Left ventricle myocardium inferior (tissue), 1 donor: ENCODE measurements around the gene CDKN2B. TPM values are rescaled to one million over a fixed set of nuclear protein-coding genes. Genes with fewer than 3 reads are reported as not detected.

Source experiments
- DNase-seq: peaks from one replicate; pipeline ENCODE4 v3.0.0-alpha.2; 2020
- H3K27ac ChIP-seq: fragments of 200-600 bp; replicated peaks from 2 replicates; pipeline ENCODE4 v1.8.0; 2021
- H3K27me3 ChIP-seq: fragments of 200-600 bp; 2 replicates; pipeline ENCODE4 v1.8.0; 2021; ENCODE audit warnings: low read depth
- H3K36me3 ChIP-seq: fragments of 200-600 bp; 2 replicates; pipeline ENCODE4 v1.8.0; 2021
- H3K4me1 ChIP-seq: fragments of 200-600 bp; 2 replicates; pipeline ENCODE4 v1.8.0; 2021
- H3K4me3 ChIP-seq: fragments of 200-600 bp; 2 replicates; pipeline ENCODE4 v1.8.0; 2021; ENCODE audit warnings: mild to moderate bottlenecking, moderate library complexity
- H3K9me3 ChIP-seq: fragments of 200-600 bp; replicated peaks from 2 replicates; pipeline ENCODE4 v1.8.0; 2021
- CTCF ChIP-seq: fragments of 200-600 bp; IDR thresholded peaks from 2 replicates; pipeline ENCODE4 v1.8.0; 2021; ENCODE audit warnings: antibody characterized with exemption, mild to moderate bottlenecking, borderline replicate concordance
- intact Hi-C: fragments of 100-400 bp; cut with micrococcal nuclease; formaldehyde crosslinking; loops from one replicate; pipeline ENCODE4 v1.11.0; 2022
- total RNA-seq: library from RNA; stranded (reverse); fragmentation: NEBNext Ultra II Directional; extraction: Animal tissue kit (Norgen Biotek cat#: 25700); gene quantifications from one replicate; pipeline ENCODE4 v1.2.1, GENCODE V29; 2021
- donor health status: DM: no; HTN: yes; CAD: no; lungs with severe emphysema.

The CDKN2B gene
- total RNA-seq, 1 donor from 2014 or later: 0.82 TPM

GRCh38 chr9:22008384-22008716, 755 bp downstream of the CDKN2B start:
- peaks cover 20% of the 10 kb centered on the region for H3K4me1 ChIP-seq
- no peak for TF ChIP-seq CTCF
- no peaks in the 10 kb centered on the region for H3K9me3 ChIP-seq
- DNase-seq: no peak
- no peaks in the 10 kb centered on the region for H3K36me3 ChIP-seq
- intact Hi-C loops: loop anchor here (5.0 kb wide), 1 partner anchor 196 kb away; no protein-coding TSS in a partner anchor
- peak overlapping the region; percentile 84 for H3K4me3 ChIP-seq
- peak overlapping the region; percentile 93 for H3K27ac ChIP-seq
- H3K27me3 ChIP-seq: peaks cover 47% of the 10 kb centered on the region

- peaks cover 20% of the 10 kb centered on the region for H3K4me1 ChIP-seq
- no peak for DNase-seq
- intact Hi-C loops: loop anchor here (5.0 kb wide), 1 partner anchor 194 kb away; no protein-coding TSS in a partner anchor
- H3K9me3 ChIP-seq: no peaks in the 10 kb centered on the region
- no peak overlapping the region for H3K4me3 ChIP-seq
- TF ChIP-seq CTCF: no peak
- H3K27ac ChIP-seq: no peak overlapping the region
- peaks cover 64% of the 10 kb centered on the region for H3K27me3 ChIP-seq
- H3K36me3 ChIP-seq: no peaks in the 10 kb centered on the region
These were observed 3.2 kb downstream of the CDKN2B start for GRCh38 chr9:22005702-22006606.

- no peak for DNase-seq
- peaks cover 20% of the 10 kb centered on the region for H3K4me1 ChIP-seq
- no peaks in the 10 kb centered on the region for H3K9me3 ChIP-seq
- no peak overlapping the region for H3K4me3 ChIP-seq
- H3K27ac ChIP-seq: no peak overlapping the region
- H3K27me3 ChIP-seq: peaks cover 71% of the 10 kb centered on the region
- TF ChIP-seq CTCF: no peak
- no peaks in the 10 kb centered on the region for H3K36me3 ChIP-seq
- intact Hi-C loops: loop anchor here (5.0 kb wide), 1 partner anchor 193 kb away; no protein-coding TSS in a partner anchor
These were observed 3.9 kb downstream of the CDKN2B start for GRCh38 chr9:22005021-22005701.

GRCh38 chr9:22002038-22002437, 7.1 kb downstream of the CDKN2B start:
- Histone ChIP-seq H3K9me3 (no peaks in the 10 kb centered on the region), H3K27me3 (peaks cover 66% of the 10 kb centered on the region), H3K4me3 (no peak overlapping the region), H3K27ac (no peak overlapping the region), H3K4me1 (no peaks in the 10 kb centered on the region), H3K36me3 (no peaks in the 10 kb centered on the region)
- intact Hi-C loops: no loop called here
- no peak for TF ChIP-seq CTCF
- no peak for DNase-seq

GRCh38 chr9:21998026-21998425, 11.1 kb downstream of the CDKN2B start:
- no peak for DNase-seq
- Histone ChIP-seq H3K27ac (no peak overlapping the region), H3K9me3 (no peaks in the 10 kb centered on the region), H3K4me3 (no peak overlapping the region), H3K4me1 (peaks cover 23% of the 10 kb centered on the region), H3K27me3 (peaks cover 56% of the 10 kb centered on the region), H3K36me3 (no peaks in the 10 kb centered on the region)
- intact Hi-C loops: no loop called here
- TF ChIP-seq CTCF: no peak
